GM12878 (cell line): ENCODE data around the gene MYMK. TPM values are rescaled to one million over a fixed set of nuclear protein-coding genes. Genes with fewer than 3 reads are reported as not detected.
"Not testable (repeated sequence)": the region's sequence is repeated elsewhere in the genome, so short reads cannot be mapped to it uniquely, and the experiment has no call there.

Experiments used
- ATAC-seq: fragments of 200-7000 bp; cut with Tn5 transposase; 3 replicates; pipeline ENCODE4 v1.9.1; 2020; ENCODE audit warnings: mild to moderate bottlenecking, moderate library complexity
- BruUV-seq: library from RNA; stranded (reverse); fragments of 400-500 nt; replicated peaks from 2 replicates; lab custom pipeline; 2021; lab: Mats Ljungman, UMichigan
- CTCF ChIA-PET: fragments of 300-600 bp; sonication (Branson Sonifier 250); formaldehyde crosslinking; extraction: SDS; loops from one replicate; lab custom pipeline; 2021; ENCODE audit warnings: inconsistent platforms; lab: Yijun Ruan, JAX
- POLR2A ChIA-PET: fragments of 350-600 bp; formaldehyde crosslinking; extraction: SDS; loops from one replicate; lab custom pipeline; 2021; ENCODE audit warnings: inconsistent platforms; lab: Charles Lee
- RAD21 ChIA-PET: fragments of 300-600 bp; sonication (Branson Sonifier 250); formaldehyde crosslinking; loops from one replicate; lab custom pipeline; 2023; ENCODE audit warnings: antibody characterized with exemption; ENCODE audit not compliant: unreplicated experiment; lab: Charles Lee
- SMC1A ChIA-PET: fragments of 300-600 bp; sonication (Branson Sonifier 250); formaldehyde crosslinking; loops from one replicate; lab custom pipeline; 2023; ENCODE audit not compliant: unreplicated experiment, uncharacterized antibody; lab: Charles Lee
- DNase-seq: peaks from one replicate; pipeline ENCODE4 v3.0.0-alpha.2; 2011; ENCODE audit warnings: low read depth, low spot score
- FAIRE-seq: peaks from 3 replicates; lab custom pipeline; 2011; peaks lifted over from hg19 to GRCh38; lab: Jason Lieb, UNC
- H2AFZ ChIP-seq: 2 replicates; pipeline ENCODE4 v1.6.0; 2011; ENCODE audit warnings: low read depth, low read length, control low read depth; ENCODE audit not compliant: control insufficient read depth
- H3K27ac ChIP-seq: 2 replicates; pipeline ENCODE4 v1.5.1; 2011; ENCODE audit warnings: control low read depth; ENCODE audit not compliant: control insufficient read depth, insufficient read depth
- H3K27me3 ChIP-seq, 2 experiments: replicated peaks in 1 of 2; 2 replicates each; pipeline versions ENCODE4 v1.6.0 to v1.6.1; 2011; ENCODE audit warnings: low read length in 1 of 2; ENCODE audit not compliant: control insufficient read depth in 2 of 2, insufficient read depth in 2 of 2
- H3K36me3 ChIP-seq, 2 experiments: 2 replicates each; pipeline ENCODE4 v1.5.1; 2011; ENCODE audit warnings: low read length in 1 of 2; ENCODE audit not compliant: control insufficient read depth in 2 of 2, insufficient read depth in 2 of 2
- H3K4me1 ChIP-seq: 2 replicates; pipeline ENCODE4 v1.6.1; 2011; ENCODE audit warnings: mild to moderate bottlenecking, low read length, moderate library complexity, mixed read lengths; ENCODE audit not compliant: control insufficient read depth, insufficient read depth
- H3K4me2 ChIP-seq: 2 replicates; pipeline ENCODE4 v1.6.0; 2011; ENCODE audit warnings: control low read depth; ENCODE audit not compliant: control insufficient read depth, insufficient read depth
- H3K4me3 ChIP-seq: fragments of 200-600 bp; sonication (generic); 2 replicates; pipeline ENCODE4 v1.5.1; 2016
- H3K79me2 ChIP-seq: 2 replicates; pipeline ENCODE4 v1.6.0; 2011; ENCODE audit warnings: low read length; ENCODE audit not compliant: control insufficient read depth, insufficient read depth
- H3K9ac ChIP-seq: 2 replicates; pipeline ENCODE4 v1.8.0; 2011; ENCODE audit warnings: low read length, control low read depth, mixed read lengths; ENCODE audit not compliant: control insufficient read depth, insufficient read depth
- H3K9me3 ChIP-seq: replicated peaks from 3 replicates; pipeline ENCODE4 v1.5.1; 2011; ENCODE audit warnings: mild to moderate bottlenecking, low read length; ENCODE audit not compliant: control insufficient read depth, insufficient read depth
- H4K20me1 ChIP-seq: 2 replicates; pipeline ENCODE4 v1.6.0; 2011; ENCODE audit not compliant: control insufficient read depth, insufficient read depth
- CBX3 ChIP-seq: fragments of 200-600 bp; sonication (generic); IDR thresholded peaks from 2 replicates; pipeline ENCODE4 v1.6.1; 2016; ENCODE audit warnings: low read depth, borderline replicate concordance
- CREM ChIP-seq: IDR thresholded peaks from 2 replicates; pipeline ENCODE4 v1.6.1; 2014; ENCODE audit warnings: antibody characterized with exemption, low read depth
- IKZF2 ChIP-seq, 2 experiments: fragments of 450-650 bp; IDR thresholded peaks; 2 replicates each; pipeline ENCODE4 v1.6.1; 2017; ENCODE audit warnings: mild to moderate bottlenecking in 2 of 2, moderate library complexity in 2 of 2
- POLR2A ChIP-seq: IDR thresholded peaks from 2 replicates; pipeline ENCODE4 v1.6.1; 2011; ENCODE audit warnings: low read depth, mild to moderate bottlenecking, low read length
- SREBF1 ChIP-seq: IDR thresholded peaks from 2 replicates; pipeline ENCODE4 v1.6.1; 2012; ENCODE audit warnings: mild to moderate bottlenecking, low read length
- SREBF2 ChIP-seq: IDR thresholded peaks from 2 replicates; pipeline ENCODE4 v1.6.1; 2012; ENCODE audit warnings: mild to moderate bottlenecking, low read length
- SRF ChIP-seq, 2 experiments: IDR thresholded peaks; 2 replicates each; pipeline ENCODE4 v1.6.1; 2011; ENCODE audit warnings: low read depth in 2 of 2, low read length in 2 of 2, mild to moderate bottlenecking in 1 of 2, moderate library complexity in 1 of 2
- STAT1 ChIP-seq: fragments of 450-650 bp; conservative IDR thresholded peaks from 2 replicates; pipeline ENCODE4 v1.6.1; 2014; ENCODE audit warnings: antibody characterized with exemption, mild to moderate bottlenecking
- SUZ12 ChIP-seq: fragments of 200-600 bp; sonication (generic); IDR thresholded peaks from one replicate; pipeline ENCODE4 v1.6.1; 2018; ENCODE audit warnings: antibody characterized with exemption, mild to moderate bottlenecking; ENCODE audit not compliant: unreplicated experiment
- ZNF207 ChIP-seq: fragments of 450-650 bp; IDR thresholded peaks from 2 replicates; pipeline ENCODE4 v1.6.1; 2014; ENCODE audit warnings: antibody characterized with exemption, mild to moderate bottlenecking, borderline replicate concordance
- ZNF274 ChIP-seq: IDR thresholded peaks from one replicate; pipeline ENCODE4 v1.8.0; 2011; ENCODE audit not compliant: insufficient read length, insufficient read depth
- ZNF384 ChIP-seq: IDR thresholded peaks from 2 replicates; pipeline ENCODE4 v1.6.1; 2012; ENCODE audit warnings: low read depth, mild to moderate bottlenecking, low read length, improper control_type of control experiment, borderline replicate concordance
- WGBS: methylation state at CpG from one replicate; pipeline ENCODE4 v1.1.6; 2016; ENCODE audit warnings: low lambda C conversion rate; ENCODE audit not compliant: insufficient replicate concordance, insufficient coverage; ENCODE audit errors: missing lambda C conversion rate; 5-methylcytosine and 5-hydroxymethylcytosine counted together
- in situ Hi-C: fragments of 300-500 bp; cut with MboI; formaldehyde crosslinking; loops from 9 replicates; pipeline ENCODE4 v1.14.3; 2018; ENCODE audit warnings: mixed read lengths
- intact Hi-C: fragments of 100-400 bp; cut with micrococcal nuclease; formaldehyde crosslinking; loops from one replicate; pipeline ENCODE4 v1.14.2; 2022; ENCODE audit not compliant: unreplicated experiment
- polyA plus RNA-seq, 11 experiments: library from polyadenylated mRNA; depleted of rRNA in 4 of 11; unstranded in 6 of 11; stranded (reverse) in 5 of 11; fragments of >200 nt; fragmentation: Nextera tagmentation in 4 of 11; fragmentation: Illumina TruSeq in 1 of 11; extraction: Ambion mirVana in 4 of 11; extraction: Trizol in 1 of 11; gene quantifications; 1 replicate in 1 of 11; 2 replicates in 10 of 11; pipeline versions ENCODE4 v1.2.1 to v1.2.3, GENCODE V29; 2011 to 2016; ENCODE audit warnings: inconsistent platforms in 2 of 11, missing spikeins in 2 of 11, low read depth in 1 of 11
- total RNA-seq, 4 experiments: library from RNA; depleted of rRNA in 3 of 4; stranded (reverse); fragments of >200 nt in 3 of 4; fragmentation: Illumina TruSeq in 1 of 4; extraction: Trizol in 1 of 4; gene quantifications; 2 replicates each; pipeline versions ENCODE4 v1.2.1 to v1.2.3, GENCODE V29; 2013 to 2021
- TF ChIP-seq, protein P1 (sequence below): fragments of 450-650 bp; IDR thresholded peaks from 2 replicates; pipeline ENCODE4 v1.6.1; 2017; ENCODE audit warnings: mild to moderate bottlenecking
- TF ChIP-seq, protein P2 (sequence below): fragments of 450-650 bp; IDR thresholded peaks from 2 replicates; pipeline ENCODE4 v1.6.1; 2017; ENCODE audit warnings: mild to moderate bottlenecking, low read depth, inconsistent platforms; ENCODE audit not compliant: poor library complexity, severe bottlenecking

The MYMK gene
- total and polyA plus RNA-seq, 10 of the 15 experiments (the other 5 are each of a cell fraction or from before 2014, with no cell fraction given) = not detected

- TF ChIP-seq, protein P1, sequence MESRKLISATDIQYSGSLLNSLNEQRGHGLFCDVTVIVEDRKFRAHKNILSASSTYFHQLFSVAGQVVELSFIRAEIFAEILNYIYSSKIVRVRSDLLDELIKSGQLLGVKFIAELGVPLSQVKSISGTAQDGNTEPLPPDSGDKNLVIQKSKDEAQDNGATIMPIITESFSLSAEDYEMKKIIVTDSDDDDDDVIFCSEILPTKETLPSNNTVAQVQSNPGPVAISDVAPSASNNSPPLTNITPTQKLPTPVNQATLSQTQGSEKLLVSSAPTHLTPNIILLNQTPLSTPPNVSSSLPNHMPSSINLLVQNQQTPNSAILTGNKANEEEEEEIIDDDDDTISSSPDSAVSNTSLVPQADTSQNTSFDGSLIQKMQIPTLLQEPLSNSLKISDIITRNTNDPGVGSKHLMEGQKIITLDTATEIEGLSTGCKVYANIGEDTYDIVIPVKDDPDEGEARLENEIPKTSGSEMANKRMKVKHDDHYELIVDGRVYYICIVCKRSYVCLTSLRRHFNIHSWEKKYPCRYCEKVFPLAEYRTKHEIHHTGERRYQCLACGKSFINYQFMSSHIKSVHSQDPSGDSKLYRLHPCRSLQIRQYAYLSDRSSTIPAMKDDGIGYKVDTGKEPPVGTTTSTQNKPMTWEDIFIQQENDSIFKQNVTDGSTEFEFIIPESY = no peak
- no peak for TF ChIP-seq ZNF384
- TF ChIP-seq SREBF2 = no peak
- TF ChIP-seq, all 136 proteins: peak for 0
Measured at GRCh38 chr9:133566382-133566781, 41.6 kb upstream of the MYMK start (continued).

GRCh38 chr9:133564451-133565116 lies 39.8 kb upstream of the MYMK start:
- no peaks in the 10 kb centered on the region for H3K79me2 ChIP-seq
- BruUV-seq = no TSS peak
- no peak overlapping the region for H3K4me3 ChIP-seq
- ChIA-PET RAD21 (no interaction called here), SMC1A (no interaction called here), POLR2A (no interaction called here), CTCF (no interaction called here)
- intact Hi-C loops = no loop called here
- DNase-seq = no peak
- H3K9me3 ChIP-seq = no peaks in the 10 kb centered on the region
- no peaks in the 10 kb centered on the region for H3K27me3 ChIP-seq
- in situ Hi-C loops = no loop called here
- H3K9ac ChIP-seq = no peak overlapping the region
- no peak for ATAC-seq
- no peak for FAIRE-seq
- H4K20me1 ChIP-seq = no peaks in the 10 kb centered on the region
- H3K4me1 ChIP-seq = no peaks in the 10 kb centered on the region
- no peak overlapping the region for H2AFZ ChIP-seq
- H3K36me3 ChIP-seq = no peaks in the 10 kb centered on the region
- no peak overlapping the region for H3K27ac ChIP-seq
- H3K4me2 ChIP-seq = no peak overlapping the region
- WGBS = 65% methylated on average over 11 of the region's 11 CpGs
- TF ChIP-seq POLR2A (no peak), CBX3 (no peak), ZNF207 (no peak), STAT1 (no peak), IKZF2 (IDR thresholded peaks at IDR 0.05) (no peak), SUZ12 (no peak), CREM (no peak), ZNF274 (no peak), SRF (IDR thresholded peaks at IDR 0.05; ENCODE audit: low read depth in 2 of 2, low read length in 2 of 2) (no peak), SREBF1 (no peak)
- TF ChIP-seq, protein P2, sequence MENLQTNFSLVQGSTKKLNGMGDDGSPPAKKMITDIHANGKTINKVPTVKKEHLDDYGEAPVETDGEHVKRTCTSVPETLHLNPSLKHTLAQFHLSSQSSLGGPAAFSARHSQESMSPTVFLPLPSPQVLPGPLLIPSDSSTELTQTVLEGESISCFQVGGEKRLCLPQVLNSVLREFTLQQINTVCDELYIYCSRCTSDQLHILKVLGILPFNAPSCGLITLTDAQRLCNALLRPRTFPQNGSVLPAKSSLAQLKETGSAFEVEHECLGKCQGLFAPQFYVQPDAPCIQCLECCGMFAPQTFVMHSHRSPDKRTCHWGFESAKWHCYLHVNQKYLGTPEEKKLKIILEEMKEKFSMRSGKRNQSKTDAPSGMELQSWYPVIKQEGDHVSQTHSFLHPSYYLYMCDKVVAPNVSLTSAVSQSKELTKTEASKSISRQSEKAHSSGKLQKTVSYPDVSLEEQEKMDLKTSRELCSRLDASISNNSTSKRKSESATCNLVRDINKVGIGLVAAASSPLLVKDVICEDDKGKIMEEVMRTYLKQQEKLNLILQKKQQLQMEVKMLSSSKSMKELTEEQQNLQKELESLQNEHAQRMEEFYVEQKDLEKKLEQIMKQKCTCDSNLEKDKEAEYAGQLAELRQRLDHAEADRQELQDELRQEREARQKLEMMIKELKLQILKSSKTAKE = no peak

DNA sequence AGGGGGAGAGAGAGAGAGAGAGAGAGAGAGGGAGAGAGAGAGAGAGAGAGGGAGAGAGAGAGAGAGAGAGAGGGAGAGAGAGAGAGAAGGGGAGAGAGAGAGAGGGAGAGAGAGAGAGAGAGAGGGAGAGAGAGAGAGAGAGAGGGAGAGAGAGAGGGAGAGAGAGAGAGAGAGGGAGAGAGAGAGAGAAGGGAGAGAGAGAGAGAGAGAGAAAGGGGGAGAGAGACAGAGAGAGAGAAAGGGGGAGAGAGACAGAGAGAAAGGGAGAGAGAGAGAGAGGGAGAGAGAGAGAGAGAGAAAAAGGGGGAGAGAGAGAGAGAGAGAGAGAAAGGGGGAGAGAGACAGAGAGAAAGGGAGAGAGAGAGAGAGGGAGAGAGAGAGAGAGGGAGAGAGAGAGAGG lies 39.1 kb upstream of the MYMK start:
- H3K4me3 ChIP-seq, H3K9me3 ChIP-seq, H3K27ac ChIP-seq, RAD21 ChIA-PET, H3K4me2 ChIP-seq, H4K20me1 ChIP-seq, POLR2A ChIA-PET, H3K79me2 ChIP-seq, CTCF ChIA-PET, H3K27me3 ChIP-seq, H3K36me3 ChIP-seq, H3K9ac ChIP-seq, H3K4me1 ChIP-seq, DNase-seq, intact Hi-C loops, FAIRE-seq, in situ Hi-C loops, SMC1A ChIA-PET, ATAC-seq, BruUV-seq, H2AFZ ChIP-seq: not testable (repeated sequence)
